Cardiac fibroblast (primary cell): ENCODE measurements around the gene NOL8.

Source experiments
- DNase-seq, 2 donors: peaks; one replicate each; pipeline versions ENCODE4 v3.0.0 to v3.0.0-alpha.2; 2010; ENCODE audit warnings: low read depth in 2 of 2
- H3K4me3 ChIP-seq, 2 donors: replicated peaks in 1 of 2; 1 replicate in 1 of 2; 2 replicates in 1 of 2; pipeline ENCODE4 v1.5.1; 2011; ENCODE audit warnings: low read depth in 2 of 2, low read length in 2 of 2, mild to moderate bottlenecking in 2 of 2, moderate library complexity in 1 of 2
- TF ChIP-seq, protein P1 (sequence below): IDR thresholded peaks from one replicate; pipeline ENCODE4 v1.5.1; 2011; ENCODE audit warnings: low read depth, mild to moderate bottlenecking, low read length, inconsistent platforms

Gene NOL8

DNA sequence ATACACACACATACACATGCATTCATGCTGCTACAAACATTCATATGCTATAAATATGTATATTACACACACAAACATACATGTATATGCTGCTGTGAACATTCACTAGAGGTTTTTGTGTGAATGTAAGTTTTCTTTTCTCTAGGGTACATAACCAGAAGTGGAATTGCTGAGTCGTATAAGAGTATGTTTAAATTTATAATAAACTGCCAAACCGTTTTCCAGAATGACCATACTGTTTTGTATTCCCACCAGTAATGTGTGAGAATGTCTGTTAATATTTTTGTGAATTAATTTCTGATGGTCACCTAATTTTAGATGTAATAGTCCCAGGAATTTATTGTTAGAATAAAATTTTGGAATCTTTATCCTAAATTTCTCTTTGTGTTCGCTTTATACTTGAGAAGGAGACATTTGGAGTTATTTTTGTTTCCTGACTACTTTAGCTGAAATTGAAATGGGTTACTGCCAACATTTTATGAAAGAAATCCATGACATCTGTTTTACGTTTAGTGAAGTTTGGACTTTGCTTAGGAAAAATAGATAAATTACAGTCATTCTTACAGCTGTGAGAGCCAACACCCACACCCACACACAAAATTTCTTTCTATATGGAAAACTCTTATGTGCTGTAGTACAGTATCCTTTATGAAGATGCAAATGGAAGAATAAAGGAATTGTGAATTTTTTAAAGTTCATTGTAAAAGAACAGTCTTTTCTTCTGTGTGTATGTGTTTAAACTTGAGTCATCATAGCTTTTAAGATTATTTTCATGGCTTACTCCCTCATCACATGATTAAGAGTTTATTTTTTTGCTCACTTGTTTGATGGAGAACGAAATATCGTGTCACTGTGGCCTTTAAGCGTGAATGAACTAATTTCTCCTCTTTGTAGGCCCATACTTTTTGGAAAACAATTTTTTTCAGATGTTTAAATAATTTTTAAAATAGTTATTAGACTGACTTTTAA, 24.9 kb upstream of the NOL8 start:
- no peak overlapping the region for H3K4me3 ChIP-seq
- peak; percentile 36 to 77 for DNase-seq

DNA sequence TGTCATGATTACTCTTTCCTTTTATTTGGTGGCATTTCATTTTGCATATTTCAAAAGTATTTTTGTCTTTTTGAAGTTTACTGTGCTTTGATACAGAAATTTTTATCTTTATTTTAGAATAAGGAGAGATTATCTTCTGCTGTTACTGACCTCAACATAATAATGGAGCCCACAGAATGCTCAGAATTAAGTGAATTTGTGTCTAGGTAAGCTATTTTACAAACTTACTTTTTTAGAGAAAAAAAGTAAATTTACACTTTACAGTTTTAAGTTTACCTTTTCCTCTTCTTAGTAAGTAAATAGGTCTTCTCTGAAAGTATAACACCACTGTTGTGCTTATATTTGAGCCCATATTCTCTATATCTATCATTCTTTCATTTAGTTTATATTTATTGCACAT, 20.4 kb upstream of the NOL8 start:
- DNase-seq = no peak
- TF ChIP-seq, protein P1, sequence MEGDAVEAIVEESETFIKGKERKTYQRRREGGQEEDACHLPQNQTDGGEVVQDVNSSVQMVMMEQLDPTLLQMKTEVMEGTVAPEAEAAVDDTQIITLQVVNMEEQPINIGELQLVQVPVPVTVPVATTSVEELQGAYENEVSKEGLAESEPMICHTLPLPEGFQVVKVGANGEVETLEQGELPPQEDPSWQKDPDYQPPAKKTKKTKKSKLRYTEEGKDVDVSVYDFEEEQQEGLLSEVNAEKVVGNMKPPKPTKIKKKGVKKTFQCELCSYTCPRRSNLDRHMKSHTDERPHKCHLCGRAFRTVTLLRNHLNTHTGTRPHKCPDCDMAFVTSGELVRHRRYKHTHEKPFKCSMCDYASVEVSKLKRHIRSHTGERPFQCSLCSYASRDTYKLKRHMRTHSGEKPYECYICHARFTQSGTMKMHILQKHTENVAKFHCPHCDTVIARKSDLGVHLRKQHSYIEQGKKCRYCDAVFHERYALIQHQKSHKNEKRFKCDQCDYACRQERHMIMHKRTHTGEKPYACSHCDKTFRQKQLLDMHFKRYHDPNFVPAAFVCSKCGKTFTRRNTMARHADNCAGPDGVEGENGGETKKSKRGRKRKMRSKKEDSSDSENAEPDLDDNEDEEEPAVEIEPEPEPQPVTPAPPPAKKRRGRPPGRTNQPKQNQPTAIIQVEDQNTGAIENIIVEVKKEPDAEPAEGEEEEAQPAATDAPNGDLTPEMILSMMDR = no peak
- no peak overlapping the region for H3K4me3 ChIP-seq

More for the DNA sequence above, 24.9 kb upstream of the NOL8 start:
- TF ChIP-seq, protein P1 = no peak

DNA sequence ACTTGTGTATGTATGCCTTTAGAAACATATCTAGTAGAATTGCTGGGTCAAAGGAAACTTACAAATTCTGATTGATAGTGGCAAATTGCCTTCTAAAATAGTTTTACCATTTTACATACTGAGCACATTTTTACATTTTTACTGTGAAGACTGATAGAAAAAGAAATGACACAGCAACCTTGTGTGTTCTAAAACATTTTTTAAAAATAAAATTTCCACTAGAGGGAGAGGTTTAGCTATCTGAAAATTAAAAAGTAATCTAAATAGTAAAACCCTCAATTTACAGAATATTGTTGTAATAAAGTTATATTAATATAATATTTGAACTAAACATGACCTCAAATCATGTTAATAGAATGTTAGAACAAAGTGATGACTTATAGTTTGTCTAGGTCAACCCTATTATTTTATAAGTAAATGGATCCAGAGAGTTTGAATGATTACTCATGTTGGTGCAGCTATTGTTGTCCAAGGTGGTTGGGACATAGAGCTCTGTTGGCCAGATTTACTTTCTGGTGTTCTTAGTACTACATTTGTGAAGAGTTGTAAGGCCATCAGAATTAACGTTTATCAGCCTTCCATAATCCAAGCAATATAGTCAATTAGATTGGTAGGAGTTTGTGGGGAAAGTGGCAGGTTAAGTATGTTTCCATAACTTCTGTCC, 17.8 kb upstream of the NOL8 start:
- no peak overlapping the region for H3K4me3 ChIP-seq
- TF ChIP-seq, protein P1 = no peak
- DNase-seq = peak; percentile 31 to 76

DNA sequence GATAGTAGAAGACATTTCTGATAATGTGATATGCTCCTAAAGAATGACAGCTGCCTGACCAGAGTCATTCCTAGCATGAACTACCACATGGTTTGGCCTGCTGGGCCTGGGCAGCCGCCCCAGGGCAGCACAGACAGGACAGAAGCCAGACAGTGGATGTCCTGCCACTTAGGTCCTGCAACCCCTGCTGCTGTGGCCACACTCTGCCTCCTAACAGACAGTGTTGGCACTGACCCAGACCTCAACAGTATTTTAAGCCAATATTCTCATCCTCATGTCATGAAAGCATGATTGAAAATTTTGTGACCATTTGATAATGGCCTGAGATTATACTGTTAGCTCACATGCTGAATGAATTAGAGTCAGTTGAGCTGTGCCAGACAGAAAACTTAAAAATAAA, 16.4 kb upstream of the NOL8 start:
- H3K4me3 ChIP-seq = no peak overlapping the region
- DNase-seq = no peak
- TF ChIP-seq, protein P1 = no peak

DNA sequence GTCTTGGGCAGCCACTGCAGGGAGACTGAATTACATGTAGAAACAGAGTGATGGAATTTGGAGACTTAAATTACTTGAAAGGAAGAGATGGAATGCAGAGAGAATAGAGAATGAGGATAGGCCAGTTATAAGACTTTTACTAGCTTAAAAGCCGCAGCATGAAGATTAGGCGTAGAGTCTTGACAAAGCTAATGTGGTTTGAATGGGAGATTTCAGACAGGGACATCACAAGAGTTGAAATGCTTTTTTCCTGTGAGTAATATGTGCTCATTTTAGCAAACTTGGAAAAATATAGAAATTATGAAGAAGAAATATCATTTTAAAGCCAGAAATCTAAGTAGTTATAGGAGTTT, 8.1 kb upstream of the NOL8 start:
- no peak for DNase-seq
- TF ChIP-seq, protein P1 = no peak
- no peak overlapping the region for H3K4me3 ChIP-seq

DNA sequence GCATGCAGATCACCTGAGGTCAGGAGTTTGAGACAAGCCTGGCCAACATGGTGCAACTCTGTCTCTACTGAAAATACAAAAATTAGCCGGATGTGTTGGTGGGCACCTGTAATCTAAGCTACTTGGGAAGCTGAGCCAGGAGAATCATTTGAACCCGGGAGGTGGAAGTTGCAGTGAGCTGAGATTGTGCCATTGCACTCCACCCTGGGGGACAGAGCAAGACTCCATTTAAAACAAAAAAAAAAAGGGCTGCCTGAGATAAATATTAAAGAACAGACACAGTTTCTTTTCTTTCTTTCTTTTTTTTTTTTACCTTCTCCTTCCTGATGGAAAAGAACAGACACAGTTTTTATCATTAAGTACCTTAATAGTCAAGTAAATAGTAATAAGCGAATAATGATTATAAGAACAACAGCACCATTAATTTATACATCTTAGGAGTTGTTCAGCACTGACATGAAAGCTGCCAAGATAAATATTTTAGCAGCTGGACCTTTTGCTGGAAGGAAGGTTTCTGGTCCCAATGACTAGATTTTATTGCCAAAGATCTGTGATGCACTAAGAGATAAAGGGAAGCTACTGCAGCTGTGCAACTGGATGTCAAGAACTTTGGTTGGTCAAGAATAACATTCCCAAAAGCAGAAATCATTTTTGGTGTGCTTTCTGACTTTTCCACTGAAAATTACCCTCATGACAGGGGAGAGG, 7.6 kb upstream of the NOL8 start:
- H3K4me3 ChIP-seq = no peak overlapping the region
- TF ChIP-seq, protein P1 = no peak
- DNase-seq = peak; percentile 35 to 79
